Measurements from ENCODE around the gene ARMC8.

DNA sequence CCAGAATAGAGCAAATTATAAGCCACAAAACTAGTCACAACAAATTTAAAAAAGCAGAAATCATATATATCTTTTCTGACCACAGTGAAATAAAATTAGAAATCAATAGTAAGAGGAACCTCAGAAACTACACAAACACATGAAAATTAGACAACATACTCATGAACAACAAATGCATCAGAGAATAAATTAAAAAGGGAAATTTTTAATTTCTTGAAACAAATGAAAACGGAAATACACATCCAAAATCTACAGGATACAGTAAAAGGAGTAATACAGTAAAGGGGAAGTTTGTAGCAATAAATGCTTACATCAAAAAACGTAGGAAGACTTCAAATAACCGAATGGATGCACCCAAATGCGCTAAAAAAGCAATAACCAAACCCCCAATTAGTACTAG, 123.4 kb downstream of the ARMC8 start:
- TF ChIP-seq REST (IDR thresholded peaks at IDR 0.05) = no peak
- TF ChIP-seq, protein P1, sequence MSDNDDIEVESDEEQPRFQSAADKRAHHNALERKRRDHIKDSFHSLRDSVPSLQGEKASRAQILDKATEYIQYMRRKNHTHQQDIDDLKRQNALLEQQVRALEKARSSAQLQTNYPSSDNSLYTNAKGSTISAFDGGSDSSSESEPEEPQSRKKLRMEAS (IDR thresholded peaks at IDR 0.05) = no peak
- TF ChIP-seq, protein P2, sequence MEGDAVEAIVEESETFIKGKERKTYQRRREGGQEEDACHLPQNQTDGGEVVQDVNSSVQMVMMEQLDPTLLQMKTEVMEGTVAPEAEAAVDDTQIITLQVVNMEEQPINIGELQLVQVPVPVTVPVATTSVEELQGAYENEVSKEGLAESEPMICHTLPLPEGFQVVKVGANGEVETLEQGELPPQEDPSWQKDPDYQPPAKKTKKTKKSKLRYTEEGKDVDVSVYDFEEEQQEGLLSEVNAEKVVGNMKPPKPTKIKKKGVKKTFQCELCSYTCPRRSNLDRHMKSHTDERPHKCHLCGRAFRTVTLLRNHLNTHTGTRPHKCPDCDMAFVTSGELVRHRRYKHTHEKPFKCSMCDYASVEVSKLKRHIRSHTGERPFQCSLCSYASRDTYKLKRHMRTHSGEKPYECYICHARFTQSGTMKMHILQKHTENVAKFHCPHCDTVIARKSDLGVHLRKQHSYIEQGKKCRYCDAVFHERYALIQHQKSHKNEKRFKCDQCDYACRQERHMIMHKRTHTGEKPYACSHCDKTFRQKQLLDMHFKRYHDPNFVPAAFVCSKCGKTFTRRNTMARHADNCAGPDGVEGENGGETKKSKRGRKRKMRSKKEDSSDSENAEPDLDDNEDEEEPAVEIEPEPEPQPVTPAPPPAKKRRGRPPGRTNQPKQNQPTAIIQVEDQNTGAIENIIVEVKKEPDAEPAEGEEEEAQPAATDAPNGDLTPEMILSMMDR (IDR thresholded peaks at IDR 0.05; ENCODE audit: low read depth, low read length, missing input control) = no peak
- no peak for TF ChIP-seq ATF3 (IDR thresholded peaks at IDR 0.05)
- TF ChIP-seq EGR1 (IDR thresholded peaks at IDR 0.05; ENCODE audit: low read depth in 2 of 2) = no peak

All from liver (tissue), 3 donors.